Measurements from ENCODE around the gene TAB2. TPM values are rescaled to one million over a fixed set of nuclear protein-coding genes. Genes with fewer than 3 reads are reported as not detected.
A peak's percentile ranks its signal among the peaks of the same experiment; 100 is the strongest.
"Not testable (repeated sequence)": the region's sequence is repeated elsewhere in the genome, so short reads cannot be mapped to it uniquely, and the experiment has no call there.

The TAB2 gene
- total RNA-seq, 1 donor from 2014 or later: 69.0 TPM

DNA sequence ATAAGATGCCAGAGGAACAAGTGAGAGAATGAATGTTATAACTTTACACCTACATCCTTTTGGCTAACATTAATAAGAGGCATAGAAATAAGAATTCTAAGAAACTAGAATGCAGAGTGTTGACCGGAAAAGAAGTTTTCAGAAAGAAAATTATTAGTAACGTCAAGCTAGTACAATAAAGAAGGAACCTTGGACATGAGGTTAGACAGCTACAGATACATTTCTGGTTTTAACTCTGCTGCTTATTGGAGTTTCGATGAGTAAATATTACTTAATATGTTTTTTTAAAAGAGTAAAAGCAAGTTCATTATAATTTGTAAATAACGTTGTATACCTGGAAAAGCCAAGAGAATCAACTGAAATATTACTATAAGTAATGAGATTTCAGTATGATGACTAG lies 22.7 kb downstream of the TAB2 start:
- DNase-seq (no peak), ATAC-seq (ENCODE audit: low read depth) (no peak)
- POLR2A ChIA-PET: no interaction called here
- TF ChIP-seq, protein P1, sequence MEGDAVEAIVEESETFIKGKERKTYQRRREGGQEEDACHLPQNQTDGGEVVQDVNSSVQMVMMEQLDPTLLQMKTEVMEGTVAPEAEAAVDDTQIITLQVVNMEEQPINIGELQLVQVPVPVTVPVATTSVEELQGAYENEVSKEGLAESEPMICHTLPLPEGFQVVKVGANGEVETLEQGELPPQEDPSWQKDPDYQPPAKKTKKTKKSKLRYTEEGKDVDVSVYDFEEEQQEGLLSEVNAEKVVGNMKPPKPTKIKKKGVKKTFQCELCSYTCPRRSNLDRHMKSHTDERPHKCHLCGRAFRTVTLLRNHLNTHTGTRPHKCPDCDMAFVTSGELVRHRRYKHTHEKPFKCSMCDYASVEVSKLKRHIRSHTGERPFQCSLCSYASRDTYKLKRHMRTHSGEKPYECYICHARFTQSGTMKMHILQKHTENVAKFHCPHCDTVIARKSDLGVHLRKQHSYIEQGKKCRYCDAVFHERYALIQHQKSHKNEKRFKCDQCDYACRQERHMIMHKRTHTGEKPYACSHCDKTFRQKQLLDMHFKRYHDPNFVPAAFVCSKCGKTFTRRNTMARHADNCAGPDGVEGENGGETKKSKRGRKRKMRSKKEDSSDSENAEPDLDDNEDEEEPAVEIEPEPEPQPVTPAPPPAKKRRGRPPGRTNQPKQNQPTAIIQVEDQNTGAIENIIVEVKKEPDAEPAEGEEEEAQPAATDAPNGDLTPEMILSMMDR (IDR thresholded peaks at IDR 0.05): no peak
- peaks cover 11% of the 10 kb centered on the region for H3K36me3 Mint-ChIP-seq (ENCODE audit: low read depth)
- no peak overlapping the region for H3K4me3 Mint-ChIP-seq
- peaks cover 2% of the 10 kb centered on the region for H3K9me3 Mint-ChIP-seq
- CTCF ChIA-PET: no interaction called here
- H3K27me3 Mint-ChIP-seq: no peaks in the 10 kb centered on the region
- intact Hi-C loops (cut with micrococcal nuclease): loop anchor here (5.0 kb wide), 1 partner anchor 148 kb away; no protein-coding TSS in a partner anchor
- H3K4me1 Mint-ChIP-seq: peaks cover 73% of the 10 kb centered on the region
- no peak overlapping the region for H3K27ac Mint-ChIP-seq

DNA sequence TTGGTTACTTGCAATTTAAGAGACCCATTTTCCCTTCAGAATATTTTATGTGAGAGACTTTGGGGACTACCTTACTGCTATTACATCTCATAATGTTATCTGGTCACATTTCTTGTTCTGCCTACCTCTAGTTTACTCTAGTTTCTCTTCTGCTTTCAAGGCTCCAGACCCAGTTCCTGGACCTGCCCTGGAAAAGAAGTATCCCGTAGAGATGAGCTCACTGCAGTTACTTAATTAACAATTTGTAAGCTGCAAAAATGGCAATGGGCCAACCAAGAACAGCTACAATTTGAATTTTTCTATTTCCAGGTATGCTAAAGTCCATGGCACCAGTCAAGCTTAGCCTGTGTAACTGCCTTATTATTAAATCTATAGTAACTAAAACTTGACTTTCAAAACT lies 25.0 kb downstream of the TAB2 start:
- H3K36me3 Mint-ChIP-seq (ENCODE audit: low read depth): peaks cover 15% of the 10 kb centered on the region
- DNase-seq: no peak
- no peaks in the 10 kb centered on the region for H3K27me3 Mint-ChIP-seq
- ChIA-PET CTCF (interaction anchor here (0.5 to 1.2 kb wide), 2 partner anchors 20 to 89 kb away, joined by 3 to 4 read pairs; no protein-coding TSS in a partner anchor), POLR2A (interaction anchor here (0.9 kb wide), 1 partner anchor 25 kb away, joined by 4 read pairs; the partner anchor contains the start of gene TAB2)
- H3K4me3 Mint-ChIP-seq: peak overlapping the region; percentile 38
- ATAC-seq (ENCODE audit: low read depth): peak; percentile 65
- peak overlapping the region; percentile 71 for H3K27ac Mint-ChIP-seq
- H3K9me3 Mint-ChIP-seq: peaks cover 2% of the 10 kb centered on the region
- TF ChIP-seq, protein P1 (IDR thresholded peaks at IDR 0.05): no peak
- intact Hi-C loops (cut with micrococcal nuclease): loop anchor here (2.0 to 5.0 kb wide), 2 partner anchors 14 to 150 kb away; no protein-coding TSS in a partner anchor
- peaks cover 62% of the 10 kb centered on the region for H3K4me1 Mint-ChIP-seq

DNA sequence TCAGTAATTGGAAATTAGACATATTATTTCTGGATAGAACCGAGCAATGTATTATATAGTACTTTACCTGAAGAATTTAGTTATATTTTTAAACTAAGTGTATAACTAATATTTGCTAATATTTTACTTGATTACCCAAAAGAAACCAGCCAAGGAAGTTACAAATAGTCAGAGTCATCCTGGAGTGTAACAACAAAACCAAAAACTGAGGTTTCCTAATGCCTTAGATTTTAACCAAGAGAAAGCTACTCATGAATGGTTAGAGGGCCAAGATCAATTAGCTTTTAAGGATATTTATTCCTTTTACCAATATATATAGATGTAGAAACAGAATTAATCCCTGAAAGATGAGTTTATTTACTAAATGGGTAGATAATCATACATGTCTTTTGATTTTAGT lies 26.0 kb downstream of the TAB2 start:
- no peak overlapping the region for H3K27ac Mint-ChIP-seq
- H3K4me1 Mint-ChIP-seq: peaks cover 57% of the 10 kb centered on the region
- peaks cover 21% of the 10 kb centered on the region for H3K36me3 Mint-ChIP-seq (ENCODE audit: low read depth)
- CTCF ChIA-PET: interaction anchor here (1.4 kb wide), 1 partner anchor 262 kb away, joined by 3 read pairs; no protein-coding TSS in a partner anchor
- intact Hi-C loops (cut with micrococcal nuclease): loop anchor here (2.0 to 5.0 kb wide), 2 partner anchors 13 to 151 kb away; no protein-coding TSS in a partner anchor
- no peak overlapping the region for H3K4me3 Mint-ChIP-seq
- ATAC-seq (ENCODE audit: low read depth): no peak
- DNase-seq: no peak
- POLR2A ChIA-PET: no interaction called here
- TF ChIP-seq, protein P1 (IDR thresholded peaks at IDR 0.05): no peak
- peaks cover 2% of the 10 kb centered on the region for H3K9me3 Mint-ChIP-seq
- no peaks in the 10 kb centered on the region for H3K27me3 Mint-ChIP-seq

DNA sequence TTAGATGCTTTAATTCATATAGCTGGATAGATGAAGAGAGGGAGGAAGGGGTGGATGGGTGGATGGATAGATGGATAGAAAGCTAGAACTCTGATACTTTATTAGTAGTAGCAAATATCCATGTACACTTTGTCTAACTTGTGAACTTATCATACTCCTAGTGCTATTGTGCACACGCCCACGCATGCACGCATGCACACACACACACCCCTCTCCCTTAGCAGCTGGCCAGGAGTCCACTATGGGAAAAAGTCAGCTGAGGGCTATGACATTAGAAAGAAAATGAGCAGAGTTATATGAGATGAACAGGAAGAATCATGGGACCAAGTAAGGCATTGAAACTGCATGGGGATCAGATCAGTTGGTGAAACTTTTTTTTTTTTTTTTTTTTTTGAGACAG lies 28.6 kb downstream of the TAB2 start:
- H3K27ac Mint-ChIP-seq: no peak overlapping the region
- H3K9me3 Mint-ChIP-seq: no peaks in the 10 kb centered on the region
- DNase-seq (no peak), ATAC-seq (ENCODE audit: low read depth) (no peak)
- intact Hi-C loops (cut with micrococcal nuclease): no loop called here
- H3K4me1 Mint-ChIP-seq: peaks cover 56% of the 10 kb centered on the region
- ChIA-PET POLR2A (interaction anchor here (0.7 kb wide), 1 partner anchor 99 kb away, joined by 3 read pairs; no protein-coding TSS in a partner anchor), CTCF (interaction anchor here (0.9 to 1.1 kb wide), 2 partner anchors 13 to 86 kb away, joined by 3 read pairs; no protein-coding TSS in a partner anchor)
- no peak overlapping the region for H3K4me3 Mint-ChIP-seq
- H3K36me3 Mint-ChIP-seq (ENCODE audit: low read depth): peaks cover 23% of the 10 kb centered on the region
- TF ChIP-seq, protein P1 (IDR thresholded peaks at IDR 0.05): no peak
- H3K27me3 Mint-ChIP-seq: no peaks in the 10 kb centered on the region

DNA sequence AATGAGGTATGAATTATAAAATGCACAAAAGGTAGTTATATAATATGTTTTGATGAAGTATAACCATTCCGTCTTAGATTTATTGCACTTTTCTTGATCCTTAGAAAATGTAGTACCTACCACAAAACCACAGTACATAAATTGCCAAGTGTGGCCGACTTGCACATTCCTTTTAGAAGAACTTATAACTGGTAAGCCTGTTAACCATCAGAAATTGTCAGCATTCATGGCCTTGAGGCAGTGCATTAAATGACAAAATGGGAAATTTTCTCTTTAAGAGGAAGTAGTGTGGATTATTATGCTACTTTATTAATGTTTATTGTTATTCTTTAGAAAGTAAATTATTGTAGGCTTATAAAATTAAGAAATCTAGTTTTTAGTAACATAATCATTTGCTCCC lies 29.6 kb downstream of the TAB2 start:
- ChIA-PET POLR2A (no interaction called here), CTCF (interaction anchor here (1.1 kb wide), 1 partner anchor 14 kb away, joined by 3 read pairs; no protein-coding TSS in a partner anchor)
- intact Hi-C loops (cut with micrococcal nuclease): no loop called here
- Mint-ChIP-seq H3K27ac (no peak overlapping the region), H3K4me3 (no peak overlapping the region), H3K36me3 (ENCODE audit: low read depth) (peaks cover 23% of the 10 kb centered on the region), H3K4me1 (peaks cover 52% of the 10 kb centered on the region), H3K27me3 (no peaks in the 10 kb centered on the region), H3K9me3 (no peaks in the 10 kb centered on the region)
- TF ChIP-seq, protein P1 (IDR thresholded peaks at IDR 0.05): no peak
- DNase-seq (no peak), ATAC-seq (ENCODE audit: low read depth) (no peak)

DNA sequence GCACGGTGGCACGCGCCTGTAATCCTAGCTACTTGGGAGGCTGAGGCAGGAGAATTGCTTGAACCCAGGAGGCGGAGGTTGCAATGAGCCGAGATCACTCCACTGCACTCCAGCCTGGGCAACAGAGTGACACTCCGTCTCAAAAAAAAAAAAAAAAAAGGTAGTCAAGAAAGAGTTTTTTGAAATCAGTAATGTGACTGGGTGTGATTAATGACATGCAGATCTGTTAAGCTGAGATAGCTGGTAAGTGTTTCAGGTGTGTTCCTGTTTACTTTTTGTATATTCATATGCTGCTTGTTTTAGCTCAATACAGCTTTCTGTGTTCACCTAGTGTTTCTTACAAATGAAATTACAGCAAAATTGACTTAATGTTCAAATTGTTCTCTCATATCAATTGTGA lies 31.8 kb downstream of the TAB2 start:
- CTCF ChIA-PET, H3K27ac Mint-ChIP-seq: not testable (repeated sequence)

More for the DNA sequence above, 31.8 kb downstream of the TAB2 start:
- H3K27me3 Mint-ChIP-seq; H3K4me3 Mint-ChIP-seq; intact Hi-C loops (cut with micrococcal nuclease); ATAC-seq (ENCODE audit: low read depth); H3K9me3 Mint-ChIP-seq; DNase-seq: not testable (repeated sequence)
- Mint-ChIP-seq H3K4me1 (peaks cover 50% of the 10 kb centered on the region), H3K36me3 (ENCODE audit: low read depth) (peaks cover 27% of the 10 kb centered on the region)
- POLR2A ChIA-PET: interaction anchor here (0.7 kb wide), 1 partner anchor 83 kb away, joined by 7 read pairs; no protein-coding TSS in a partner anchor
